Measurements from ENCODE around the gene MSI2. TPM values are rescaled to one million over a fixed set of nuclear protein-coding genes. Genes with fewer than 3 reads are reported as not detected.

Gene MSI2
- total RNA-seq, 1 donor from 2014 or later, result 75.5 TPM

DNA sequence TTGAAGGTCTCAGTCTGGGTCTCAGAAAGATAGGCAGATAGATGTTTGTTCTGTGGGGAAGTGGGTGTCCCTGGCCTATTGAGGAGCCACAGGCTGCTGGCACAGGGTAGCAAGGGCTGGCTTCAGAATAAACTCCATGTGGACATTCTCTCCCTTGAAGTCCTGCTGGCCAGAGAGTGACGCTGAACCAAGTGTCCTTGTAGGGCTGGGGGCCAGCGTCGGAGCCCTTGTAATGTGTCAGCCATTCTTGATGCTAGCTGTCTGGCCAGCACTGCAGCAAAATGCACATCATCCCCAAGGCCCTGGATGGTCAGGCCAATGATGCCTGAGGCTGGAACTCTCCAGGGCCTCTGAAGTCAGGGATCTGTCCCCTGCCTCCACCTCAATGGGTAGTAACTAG is 385.4 kb downstream of the MSI2 start:
- no peaks in the 10 kb centered on the region for H3K4me1 Mint-ChIP-seq (ENCODE audit: unreplicated experiment)
- H3K9me3 Mint-ChIP-seq (ENCODE audit: unreplicated experiment), result no peaks in the 10 kb centered on the region
- H3K27me3 Mint-ChIP-seq (ENCODE audit: unreplicated experiment), result no peaks in the 10 kb centered on the region
- H3K4me3 Mint-ChIP-seq (ENCODE audit: unreplicated experiment), result no peak overlapping the region
- TF ChIP-seq, protein P1, sequence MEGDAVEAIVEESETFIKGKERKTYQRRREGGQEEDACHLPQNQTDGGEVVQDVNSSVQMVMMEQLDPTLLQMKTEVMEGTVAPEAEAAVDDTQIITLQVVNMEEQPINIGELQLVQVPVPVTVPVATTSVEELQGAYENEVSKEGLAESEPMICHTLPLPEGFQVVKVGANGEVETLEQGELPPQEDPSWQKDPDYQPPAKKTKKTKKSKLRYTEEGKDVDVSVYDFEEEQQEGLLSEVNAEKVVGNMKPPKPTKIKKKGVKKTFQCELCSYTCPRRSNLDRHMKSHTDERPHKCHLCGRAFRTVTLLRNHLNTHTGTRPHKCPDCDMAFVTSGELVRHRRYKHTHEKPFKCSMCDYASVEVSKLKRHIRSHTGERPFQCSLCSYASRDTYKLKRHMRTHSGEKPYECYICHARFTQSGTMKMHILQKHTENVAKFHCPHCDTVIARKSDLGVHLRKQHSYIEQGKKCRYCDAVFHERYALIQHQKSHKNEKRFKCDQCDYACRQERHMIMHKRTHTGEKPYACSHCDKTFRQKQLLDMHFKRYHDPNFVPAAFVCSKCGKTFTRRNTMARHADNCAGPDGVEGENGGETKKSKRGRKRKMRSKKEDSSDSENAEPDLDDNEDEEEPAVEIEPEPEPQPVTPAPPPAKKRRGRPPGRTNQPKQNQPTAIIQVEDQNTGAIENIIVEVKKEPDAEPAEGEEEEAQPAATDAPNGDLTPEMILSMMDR (IDR thresholded peaks at IDR 0.05), result no peak
- H3K27ac Mint-ChIP-seq (ENCODE audit: unreplicated experiment), result no peak overlapping the region
- peaks cover 9% of the 10 kb centered on the region for H3K36me3 Mint-ChIP-seq (ENCODE audit: unreplicated experiment)
- no peak for DNase-seq (ENCODE audit: extremely low spot score, unreplicated experiment)

DNA sequence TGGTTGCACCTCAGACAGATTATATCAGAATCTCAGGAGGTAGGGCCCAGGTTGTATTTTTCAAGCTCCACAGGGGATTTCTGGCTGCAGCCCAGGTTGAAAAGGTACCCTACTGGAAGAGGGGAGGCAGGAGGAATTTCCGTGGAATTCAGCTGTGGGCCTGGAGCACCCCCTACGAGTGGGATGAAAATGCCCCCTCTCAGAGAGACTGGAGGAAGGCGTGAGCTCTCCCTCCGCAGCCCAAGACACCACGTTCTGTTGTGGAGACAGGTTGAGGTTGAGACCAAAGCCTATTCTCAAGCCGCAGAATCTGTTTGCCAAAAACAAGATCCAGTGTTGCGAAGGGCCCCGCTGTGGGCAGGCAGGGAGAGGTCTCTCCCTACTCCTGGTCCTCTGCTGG is 386.7 kb downstream of the MSI2 start:
- TF ChIP-seq, protein P1 (IDR thresholded peaks at IDR 0.05), result no peak
- no peak overlapping the region for H3K4me3 Mint-ChIP-seq (ENCODE audit: unreplicated experiment)
- no peaks in the 10 kb centered on the region for H3K27me3 Mint-ChIP-seq (ENCODE audit: unreplicated experiment)
- no peaks in the 10 kb centered on the region for H3K4me1 Mint-ChIP-seq (ENCODE audit: unreplicated experiment)
- H3K9me3 Mint-ChIP-seq (ENCODE audit: unreplicated experiment), result no peaks in the 10 kb centered on the region
- DNase-seq (ENCODE audit: extremely low spot score, unreplicated experiment), result no peak
- no peak overlapping the region for H3K27ac Mint-ChIP-seq (ENCODE audit: unreplicated experiment)
- peaks cover 4% of the 10 kb centered on the region for H3K36me3 Mint-ChIP-seq (ENCODE audit: unreplicated experiment)

DNA sequence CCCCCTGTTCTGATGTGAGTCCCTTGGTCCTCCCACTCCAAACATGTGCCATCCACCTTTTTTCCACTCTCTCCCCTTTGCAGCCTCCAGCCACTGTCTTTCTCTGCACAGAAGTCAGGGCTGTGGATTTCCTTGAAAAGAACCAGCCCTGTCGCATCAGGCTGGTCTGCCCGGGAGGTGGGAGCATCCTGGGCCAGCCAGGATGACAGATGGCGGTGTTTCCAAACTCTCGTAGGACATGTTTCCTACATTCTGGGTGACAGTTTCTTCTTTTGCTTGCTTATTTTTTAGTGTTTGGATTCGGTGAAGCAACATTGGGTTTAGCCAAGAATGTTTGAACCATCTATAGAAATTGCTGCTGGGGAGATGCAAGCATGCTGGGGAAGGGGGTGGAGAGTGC is 388.0 kb downstream of the MSI2 start:
- DNase-seq (ENCODE audit: extremely low spot score, unreplicated experiment), result no peak
- Mint-ChIP-seq H3K36me3 (ENCODE audit: unreplicated experiment) (peaks cover 4% of the 10 kb centered on the region), H3K4me3 (ENCODE audit: unreplicated experiment) (no peak overlapping the region), H3K9me3 (ENCODE audit: unreplicated experiment) (no peaks in the 10 kb centered on the region), H3K27ac (ENCODE audit: unreplicated experiment) (no peak overlapping the region), H3K27me3 (ENCODE audit: unreplicated experiment) (no peaks in the 10 kb centered on the region), H3K4me1 (ENCODE audit: unreplicated experiment) (no peaks in the 10 kb centered on the region)
- TF ChIP-seq, protein P1 (IDR thresholded peaks at IDR 0.05), result no peak

DNA sequence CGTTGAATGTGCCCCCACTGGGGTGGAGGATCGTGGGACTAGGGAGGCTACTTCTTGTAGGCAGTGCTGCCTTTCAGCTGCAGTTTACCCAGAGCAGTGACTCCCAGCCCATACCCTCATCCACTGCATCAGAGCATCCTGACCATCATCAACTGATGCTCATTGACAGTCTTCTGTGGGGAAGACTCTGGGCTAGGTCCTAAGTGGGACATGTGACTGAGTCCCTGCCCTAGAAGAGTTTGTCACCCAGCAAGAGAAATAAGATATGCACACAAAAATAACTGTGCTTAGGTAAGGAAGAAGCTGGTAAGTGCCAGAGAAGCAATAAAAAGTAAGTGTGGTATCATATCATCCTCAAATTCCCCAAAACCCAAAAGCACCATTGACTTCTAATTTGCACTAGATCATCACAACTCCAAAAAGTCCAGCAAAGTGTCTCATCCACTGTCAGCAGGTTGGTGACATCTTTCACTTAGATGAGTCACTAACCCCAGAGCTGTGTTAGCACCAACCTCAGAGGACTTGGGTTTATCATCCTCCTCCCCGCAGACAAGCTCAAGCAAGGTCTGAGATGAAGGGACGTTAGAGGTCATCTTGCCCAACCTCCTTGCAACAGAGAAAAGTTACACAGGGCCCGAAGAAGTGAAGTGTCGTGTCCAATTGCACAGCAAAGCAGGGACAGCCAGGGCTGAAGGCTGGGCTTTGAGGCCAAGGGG is 389.8 kb downstream of the MSI2 start:
- no peak overlapping the region for H3K27ac Mint-ChIP-seq (ENCODE audit: unreplicated experiment)
- H3K36me3 Mint-ChIP-seq (ENCODE audit: unreplicated experiment), result peaks cover 2% of the 10 kb centered on the region
- H3K9me3 Mint-ChIP-seq (ENCODE audit: unreplicated experiment), result no peaks in the 10 kb centered on the region
- TF ChIP-seq, protein P1 (IDR thresholded peaks at IDR 0.05), result no peak
- no peak for DNase-seq (ENCODE audit: extremely low spot score, unreplicated experiment)
- H3K27me3 Mint-ChIP-seq (ENCODE audit: unreplicated experiment), result no peaks in the 10 kb centered on the region
- no peak overlapping the region for H3K4me3 Mint-ChIP-seq (ENCODE audit: unreplicated experiment)
- peaks cover 10% of the 10 kb centered on the region for H3K4me1 Mint-ChIP-seq (ENCODE audit: unreplicated experiment)

DNA sequence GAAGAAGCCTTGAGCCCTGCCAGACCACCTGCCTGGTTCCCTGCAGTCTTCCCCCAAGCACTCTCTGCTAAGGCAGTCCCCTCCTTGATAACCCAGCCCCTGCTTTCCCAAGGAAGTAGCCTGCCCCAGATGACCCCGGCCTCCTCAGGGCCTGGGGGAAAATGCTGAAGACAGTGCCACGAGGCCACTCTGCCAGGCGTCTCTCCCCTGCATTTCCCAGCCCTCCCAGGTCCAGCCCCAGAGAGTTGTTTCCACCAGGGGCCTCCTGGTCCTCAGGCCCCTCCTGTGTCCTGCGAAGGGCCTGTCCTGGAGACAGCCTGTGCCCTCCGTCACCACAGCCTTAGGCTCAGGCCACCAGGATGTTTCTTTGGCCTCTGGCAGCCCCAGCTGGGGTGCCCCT is 392.4 kb downstream of the MSI2 start:
- TF ChIP-seq, protein P1 (IDR thresholded peaks at IDR 0.05), result no peak
- H3K9me3 Mint-ChIP-seq (ENCODE audit: unreplicated experiment), result no peaks in the 10 kb centered on the region
- H3K36me3 Mint-ChIP-seq (ENCODE audit: unreplicated experiment), result no peaks in the 10 kb centered on the region
- no peak overlapping the region for H3K27ac Mint-ChIP-seq (ENCODE audit: unreplicated experiment)
- no peaks in the 10 kb centered on the region for H3K27me3 Mint-ChIP-seq (ENCODE audit: unreplicated experiment)
- H3K4me3 Mint-ChIP-seq (ENCODE audit: unreplicated experiment), result no peak overlapping the region
- DNase-seq (ENCODE audit: extremely low spot score, unreplicated experiment), result no peak
- peaks cover 10% of the 10 kb centered on the region for H3K4me1 Mint-ChIP-seq (ENCODE audit: unreplicated experiment)

Data from osteocyte (in vitro differentiated cells).